HEK293 (cell line): ENCODE measurements around the gene CPTP.

Experiments used
- CTCF ChIA-PET: fragments of 350-600 bp; formaldehyde crosslinking; extraction: SDS; loops from one replicate; lab custom pipeline; 2021; ENCODE audit warnings: antibody characterized with exemption; lab: Yijun Ruan, JAX
- POLR2A ChIA-PET: fragments of 300-600 bp; formaldehyde crosslinking; extraction: SDS; loops from one replicate; lab custom pipeline; 2020; ENCODE audit warnings: antibody characterized with exemption, inconsistent platforms; lab: Yijun Ruan, JAX
- H3K27ac ChIP-seq: fragments of 200-500 bp; sonication (Bioruptor generic); 2 replicates; pipeline ENCODE4 v1.5.1; 2014; ENCODE audit warnings: low read depth, low read length, control low read depth, inconsistent platforms; ENCODE audit errors: extremely low read depth
- H3K36me3 ChIP-seq, 2 experiments: fragments of 200-500 bp in 1 of 2; sonication (Bioruptor generic) in 1 of 2; 1 replicate in 1 of 2; 2 replicates in 1 of 2; pipeline ENCODE4 v1.5.1; 2014 to 2017; ENCODE audit warnings: inconsistent platforms in 2 of 2, low read length in 2 of 2; ENCODE audit not compliant: control insufficient read depth in 2 of 2, insufficient read depth in 1 of 2
- H3K4me1 ChIP-seq: fragments of 200-500 bp; sonication (Bioruptor generic); 2 replicates; pipeline ENCODE4 v1.5.1; 2014; ENCODE audit warnings: mild to moderate bottlenecking, low read length, inconsistent platforms; ENCODE audit not compliant: control insufficient read depth, insufficient read depth
- H3K4me3 ChIP-seq: 2 replicates; pipeline ENCODE4 v1.5.1; 2011; ENCODE audit warnings: low read depth, mild to moderate bottlenecking, control low read depth, low read length, moderate library complexity
- H3K9me3 ChIP-seq: fragments of 200-500 bp; sonication (Bioruptor generic); 2 replicates; pipeline ENCODE4 v1.5.1; 2014; ENCODE audit warnings: low read depth, low read length, inconsistent platforms; ENCODE audit not compliant: control insufficient read depth, insufficient read depth
- EGR2 ChIP-seq: fragments of 450-650 bp; formaldehyde crosslinking; IDR thresholded peaks from 2 replicates; pipeline ENCODE4 v1.5.1; 2016; ENCODE audit warnings: low read depth, missing biosample characterization, missing genetic modification characterization
- FEZF1 ChIP-seq: fragments of 450-650 bp; formaldehyde crosslinking; IDR thresholded peaks from 2 replicates; pipeline ENCODE4 v1.5.1; 2016; ENCODE audit warnings: missing biosample characterization, missing genetic modification characterization
- GLI2 ChIP-seq: fragments of 450-650 bp; formaldehyde crosslinking; IDR thresholded peaks from 2 replicates; pipeline ENCODE4; 2017; ENCODE audit warnings: missing biosample characterization, missing genetic modification characterization, low read depth, borderline replicate concordance
- HIC1 ChIP-seq: fragments of 450-650 bp; formaldehyde crosslinking; IDR thresholded peaks from 2 replicates; pipeline ENCODE4 v1.5.1; 2016; ENCODE audit warnings: missing biosample characterization, missing genetic modification characterization
- KLF16 ChIP-seq: fragments of 450-650 bp; formaldehyde crosslinking; IDR thresholded peaks from 2 replicates; pipeline ENCODE4 v1.5.1; 2017; ENCODE audit warnings: missing biosample characterization, missing genetic modification characterization
- KLF9 ChIP-seq: fragments of 450-650 bp; formaldehyde crosslinking; IDR thresholded peaks from 2 replicates; pipeline ENCODE4 v1.5.1; 2016; ENCODE audit warnings: missing biosample characterization, missing genetic modification characterization, low read depth
- ZBTB1 ChIP-seq: fragments of 450-650 bp; formaldehyde crosslinking; IDR thresholded peaks from 2 replicates; pipeline ENCODE4 v1.5.1; 2016; ENCODE audit warnings: missing biosample characterization, missing genetic modification characterization
- ZBTB17 ChIP-seq: fragments of 450-650 bp; formaldehyde crosslinking; IDR thresholded peaks from 2 replicates; pipeline ENCODE4 v1.5.1; 2016; ENCODE audit warnings: missing biosample characterization, missing genetic modification characterization
- ZBTB21 ChIP-seq: fragments of 450-650 bp; formaldehyde crosslinking; IDR thresholded peaks from 2 replicates; pipeline ENCODE4 v1.5.1; 2017; ENCODE audit warnings: missing biosample characterization, missing genetic modification characterization
- ZBTB48 ChIP-seq: fragments of 450-650 bp; formaldehyde crosslinking; IDR thresholded peaks from 2 replicates; pipeline ENCODE4 v1.5.1; 2016; ENCODE audit warnings: missing biosample characterization, missing genetic modification characterization
- ZFHX2 ChIP-seq: fragments of 450-650 bp; formaldehyde crosslinking; conservative IDR thresholded peaks from 2 replicates; pipeline ENCODE4 v1.5.1; 2016; ENCODE audit warnings: missing biosample characterization, missing genetic modification characterization
- ZFP3 ChIP-seq: fragments of 450-650 bp; formaldehyde crosslinking; IDR thresholded peaks from 2 replicates; pipeline ENCODE4 v1.5.1; 2016; ENCODE audit warnings: low read depth, missing biosample characterization, missing genetic modification characterization
- ZNF292 ChIP-seq: fragments of 450-650 bp; formaldehyde crosslinking; IDR thresholded peaks from 2 replicates; pipeline ENCODE4 v1.5.1; 2016; ENCODE audit warnings: low read depth, missing biosample characterization, missing genetic modification characterization, borderline replicate concordance
- ZNF362 ChIP-seq: fragments of 450-650 bp; formaldehyde crosslinking; IDR thresholded peaks from 2 replicates; pipeline ENCODE4 v1.5.1; 2016; ENCODE audit warnings: missing biosample characterization, missing genetic modification characterization
- ZNF37A ChIP-seq: fragments of 450-650 bp; IDR thresholded peaks from 2 replicates; pipeline ENCODE4 v1.5.1; 2018; ENCODE audit warnings: missing biosample characterization, missing genetic modification characterization
- ZNF391 ChIP-seq: fragments of 450-650 bp; formaldehyde crosslinking; IDR thresholded peaks from 2 replicates; pipeline ENCODE4 v1.5.1; 2016; ENCODE audit warnings: low read depth, missing biosample characterization, missing genetic modification characterization, borderline replicate concordance
- ZNF394 ChIP-seq: fragments of 450-650 bp; formaldehyde crosslinking; IDR thresholded peaks from 2 replicates; pipeline ENCODE4 v1.5.1; 2016; ENCODE audit warnings: missing biosample characterization, missing genetic modification characterization, mild to moderate bottlenecking, moderate library complexity, borderline replicate concordance
- ZNF416 ChIP-seq: fragments of 450-650 bp; formaldehyde crosslinking; IDR thresholded peaks from 2 replicates; pipeline ENCODE4 v1.5.1; 2016; ENCODE audit warnings: missing biosample characterization, missing genetic modification characterization
- ZNF600 ChIP-seq: fragments of 450-650 bp; formaldehyde crosslinking; IDR thresholded peaks from 2 replicates; pipeline ENCODE4 v1.5.1; 2016; ENCODE audit warnings: missing biosample characterization, missing genetic modification characterization
- TF ChIP-seq, protein P1 (sequence below): fragments of 450-650 bp; formaldehyde crosslinking; IDR thresholded peaks from 2 replicates; pipeline ENCODE4 v1.5.1; 2016; ENCODE audit warnings: missing biosample characterization, missing genetic modification characterization

Gene CPTP

GRCh38 chr1:1341549-1342021, 17.0 kb downstream of the CPTP start:
- CTCF ChIA-PET: no interaction called here
- Histone ChIP-seq H3K36me3 (peaks cover 0 to 73% of the 10 kb centered on the region in 2 experiments; a peak in 2 of 3 replicates), H3K27ac (no peak overlapping the region), H3K9me3 (no peaks in the 10 kb centered on the region), H3K4me1 (no peaks in the 10 kb centered on the region; the same call in 1 of the 2 replicates), H3K4me3 (no peak overlapping the region)
- POLR2A ChIA-PET: no interaction called here
- peak; percentile 41; the same call in 1 of the 2 replicates for TF ChIP-seq KLF9
- TF ChIP-seq ZFHX2 (tag by site-specific recombination): peak; percentile 77
- peak; percentile 57; the same call in 1 of the 2 replicates for TF ChIP-seq HIC1
- no peak for TF ChIP-seq ZNF391 (tag by site-specific recombination)
- TF ChIP-seq EGR2 (tag by site-specific recombination): peak; percentile 56; the same call in 1 of the 2 replicates
- peak; percentile 20; the same call in 1 of the 2 replicates for TF ChIP-seq ZNF600 (tag by site-specific recombination)
- TF ChIP-seq ZNF394 (tag by site-specific recombination): no peak
- no peak for TF ChIP-seq ZFP3 (tag by site-specific recombination)
- TF ChIP-seq ZBTB17 (tag by site-specific recombination): no peak
- TF ChIP-seq ZNF37A (tag by site-specific recombination): no peak

DNA sequence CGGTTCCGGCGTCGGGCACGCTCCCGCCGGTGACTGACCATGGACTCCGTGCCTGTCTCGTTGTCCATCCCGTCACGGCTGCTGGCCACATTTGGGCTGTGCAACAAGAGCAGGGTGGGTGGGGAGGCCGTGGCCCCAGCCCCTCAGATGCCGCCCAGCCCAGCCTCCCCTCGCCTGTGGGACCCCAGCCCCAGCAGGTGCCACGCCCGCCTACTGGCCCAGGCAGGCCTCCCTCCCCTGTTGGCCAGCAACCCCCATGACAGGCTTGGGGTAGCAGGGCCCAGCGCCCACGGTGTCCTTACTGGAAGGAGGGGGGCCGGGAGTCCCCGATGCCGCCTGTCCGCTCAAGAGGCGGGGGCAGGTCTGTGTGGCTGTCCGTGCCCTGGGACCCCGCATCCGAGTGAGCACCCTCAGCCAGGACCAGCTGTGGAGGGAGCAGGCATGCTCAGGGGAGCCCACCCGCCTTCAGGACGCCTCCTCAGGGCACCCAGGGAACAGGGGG, 17.5 kb downstream of the CPTP start:
- ChIA-PET CTCF (interaction anchor here (0.9 kb wide), 1 partner anchor 30 kb away, joined by 3 read pairs; no protein-coding TSS in a partner anchor), POLR2A (interaction anchor here (0.5 to 0.6 kb wide), 2 partner anchors 30 to 54 kb away, joined by 3 read pairs; no protein-coding TSS in a partner anchor)
- TF ChIP-seq ZBTB1 (tag by site-specific recombination) (no peak), KLF9 (no peak), KLF16 (tag by site-specific recombination) (no peak), ZNF362 (no peak), GLI2 (tag by site-specific recombination) (no peak), ZNF292 (tag by site-specific recombination) (no peak), ZFHX2 (tag by site-specific recombination) (no peak; the same call in 1 of the 2 replicates), ZNF600 (tag by site-specific recombination) (no peak), ZBTB48 (tag by site-specific recombination) (no peak), ZNF416 (tag by site-specific recombination) (no peak), FEZF1 (tag by site-specific recombination) (no peak), ZNF37A (tag by site-specific recombination) (no peak), ZBTB21 (no peak)
- TF ChIP-seq, protein P1, sequence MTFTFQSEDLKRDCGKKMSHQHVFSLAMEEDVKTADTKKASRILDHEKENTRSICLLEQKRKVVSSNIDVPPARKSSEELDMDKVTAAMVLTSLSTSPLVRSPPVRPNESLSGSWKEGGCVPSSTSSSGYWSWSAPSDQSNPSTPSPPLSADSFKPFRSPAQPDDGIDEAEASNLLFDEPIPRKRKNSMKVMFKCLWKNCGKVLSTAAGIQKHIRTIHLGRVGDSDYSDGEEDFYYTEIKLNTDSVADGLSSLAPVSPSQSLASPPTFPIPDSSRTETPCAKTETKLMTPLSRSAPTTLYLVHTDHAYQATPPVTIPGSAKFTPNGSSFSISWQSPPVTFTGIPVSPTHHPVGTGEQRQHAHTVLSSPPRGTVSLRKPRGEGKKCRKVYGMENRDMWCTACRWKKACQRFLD (tag by site-specific recombination): no peak
- H3K9me3 ChIP-seq: no peaks in the 10 kb centered on the region
- peaks cover 1% of the 10 kb centered on the region for H3K4me1 ChIP-seq
- H3K36me3 ChIP-seq: peaks cover 0 to 71% of the 10 kb centered on the region in 2 experiments; a peak in 2 of 3 replicates
- no peak overlapping the region for H3K27ac ChIP-seq
- no peak overlapping the region for H3K4me3 ChIP-seq
